HG02981 (cell line): ENCODE measurements around the gene DPYSL3.
A peak's percentile ranks its signal among the peaks of the same experiment; 100 is the strongest.

Experiments used
- ATAC-seq: cut with Tn5 transposase; IDR thresholded peaks from one replicate; pipeline ENCODE4 v1.9.1; 2021; ENCODE audit warnings: mild to moderate bottlenecking, moderate library complexity; ENCODE audit not compliant: unreplicated experiment

The DPYSL3 gene

DNA sequence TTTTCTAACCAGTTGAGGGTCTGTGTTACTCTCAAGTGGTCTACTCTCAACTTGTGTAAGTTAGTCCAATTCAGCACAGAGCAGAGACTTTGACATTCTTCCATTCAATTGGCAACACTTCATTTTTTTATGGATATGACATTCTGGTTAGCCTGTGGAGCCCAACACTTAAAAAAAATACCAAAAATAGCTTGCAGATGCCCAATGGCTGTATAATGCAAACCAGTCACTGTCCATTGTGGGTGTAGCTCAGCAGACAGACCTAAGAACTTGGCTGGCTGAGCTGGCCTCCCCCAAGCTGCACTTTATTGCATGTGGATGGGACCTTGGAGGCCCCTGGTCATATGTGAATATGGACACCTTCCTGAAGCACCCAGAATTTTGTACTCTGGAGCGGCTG, 103.2 kb downstream of the DPYSL3 start:
- ATAC-seq, result no peak

DNA sequence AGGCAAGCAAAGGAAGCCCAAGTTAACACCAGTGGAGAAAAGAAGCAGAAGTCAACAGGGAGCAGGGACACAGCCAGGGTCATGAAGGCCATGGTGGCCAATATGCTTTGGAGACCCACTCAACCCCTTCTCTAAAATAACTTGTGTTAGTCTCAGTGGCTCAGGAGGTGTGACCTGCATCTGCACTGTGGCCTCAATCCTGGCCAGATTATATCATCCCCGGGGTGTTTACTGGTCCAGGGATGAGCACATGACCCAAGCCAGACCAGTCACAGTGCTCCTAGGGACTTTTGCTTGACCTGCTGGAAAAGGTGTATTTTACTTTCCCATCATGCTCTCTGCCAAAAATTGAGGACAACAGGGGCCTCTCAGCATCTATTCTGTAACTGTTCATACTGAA, 105.2 kb downstream of the DPYSL3 start:
- ATAC-seq, result peak; percentile 25

GRCh38 chr5:147403651-147404640, 105.9 kb downstream of the DPYSL3 start:
- peak; percentile 97 for ATAC-seq

- ATAC-seq, result no peak
Measured at GRCh38 chr5:147400881-147401280, 109.0 kb downstream of the DPYSL3 start.

GRCh38 chr5:147400126-147400809, 109.6 kb downstream of the DPYSL3 start:
- no peak for ATAC-seq

DNA sequence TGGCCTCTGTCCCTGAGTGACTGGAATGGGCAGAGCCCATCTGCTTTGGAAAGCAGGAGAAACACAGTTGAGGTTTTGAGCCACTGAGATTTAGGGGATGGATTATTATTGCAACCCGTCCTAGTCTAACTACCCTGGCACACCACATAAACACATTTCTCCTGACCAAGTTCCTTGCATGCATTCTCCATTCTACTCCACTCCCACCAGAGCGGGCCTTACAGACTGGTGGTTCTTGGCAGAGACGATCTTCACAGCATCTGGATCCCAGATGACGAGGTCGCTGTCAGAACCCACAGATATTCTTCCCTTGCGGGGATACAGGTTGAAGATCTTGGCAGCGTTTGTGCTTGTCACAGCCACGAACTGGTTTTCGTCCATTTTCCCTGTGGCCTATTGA, 111.0 kb downstream of the DPYSL3 start:
- no peak for ATAC-seq

DNA sequence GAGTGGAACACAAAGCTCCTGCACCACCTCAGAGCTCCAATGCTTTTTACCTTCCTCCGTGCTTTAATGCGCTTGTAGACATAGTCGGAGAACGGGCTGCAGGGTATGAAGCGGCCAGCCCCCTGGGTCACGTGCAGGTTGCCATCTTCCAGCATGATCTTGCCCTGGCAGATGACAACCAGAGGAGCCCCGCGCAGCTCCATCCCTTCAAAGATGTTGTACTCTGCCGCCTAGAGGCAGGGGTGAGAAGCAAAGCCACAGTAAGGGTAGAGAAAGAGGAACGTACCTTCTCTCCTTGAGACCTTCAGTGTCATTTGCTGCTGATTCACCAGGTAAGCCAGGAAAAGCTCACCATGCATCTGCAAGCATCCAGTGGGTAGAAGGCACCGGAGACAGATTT, 112.3 kb downstream of the DPYSL3 start:
- ATAC-seq, result no peak

DNA sequence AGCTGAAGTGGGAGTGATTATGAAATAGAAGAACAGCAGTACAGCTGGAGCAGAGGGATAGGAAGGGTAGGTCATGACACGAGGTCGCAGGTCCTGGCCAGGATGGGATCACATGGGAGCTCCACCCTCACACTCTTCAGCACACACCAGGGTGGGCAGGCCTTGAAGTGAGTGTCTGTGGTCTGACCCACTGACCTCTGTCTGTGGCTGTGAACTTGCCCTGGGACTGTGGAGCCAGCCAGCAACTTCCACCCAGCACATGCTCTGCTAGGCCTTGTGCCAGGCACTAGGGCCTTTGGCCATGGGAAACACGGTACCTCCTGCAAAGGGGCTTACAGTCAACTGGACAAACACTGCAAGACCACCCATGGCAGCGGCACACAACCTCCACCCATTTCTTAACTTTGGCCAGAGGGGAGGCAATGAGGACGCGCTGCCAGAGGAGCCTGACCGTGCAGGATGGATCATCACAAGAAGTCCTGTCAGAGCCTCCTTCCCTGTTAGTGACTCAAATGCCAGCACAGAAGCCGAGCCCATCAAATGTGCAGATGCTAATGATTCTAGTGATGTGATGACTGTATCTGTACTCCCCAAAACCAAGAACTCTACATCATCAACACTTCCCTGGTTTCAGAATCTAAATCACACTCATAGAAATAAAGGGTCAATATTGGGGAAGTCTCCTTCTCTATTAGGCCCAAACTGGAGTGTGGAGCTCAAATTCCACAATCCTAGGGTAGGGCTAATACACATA, 113.6 kb downstream of the DPYSL3 start:
- no peak for ATAC-seq

DNA sequence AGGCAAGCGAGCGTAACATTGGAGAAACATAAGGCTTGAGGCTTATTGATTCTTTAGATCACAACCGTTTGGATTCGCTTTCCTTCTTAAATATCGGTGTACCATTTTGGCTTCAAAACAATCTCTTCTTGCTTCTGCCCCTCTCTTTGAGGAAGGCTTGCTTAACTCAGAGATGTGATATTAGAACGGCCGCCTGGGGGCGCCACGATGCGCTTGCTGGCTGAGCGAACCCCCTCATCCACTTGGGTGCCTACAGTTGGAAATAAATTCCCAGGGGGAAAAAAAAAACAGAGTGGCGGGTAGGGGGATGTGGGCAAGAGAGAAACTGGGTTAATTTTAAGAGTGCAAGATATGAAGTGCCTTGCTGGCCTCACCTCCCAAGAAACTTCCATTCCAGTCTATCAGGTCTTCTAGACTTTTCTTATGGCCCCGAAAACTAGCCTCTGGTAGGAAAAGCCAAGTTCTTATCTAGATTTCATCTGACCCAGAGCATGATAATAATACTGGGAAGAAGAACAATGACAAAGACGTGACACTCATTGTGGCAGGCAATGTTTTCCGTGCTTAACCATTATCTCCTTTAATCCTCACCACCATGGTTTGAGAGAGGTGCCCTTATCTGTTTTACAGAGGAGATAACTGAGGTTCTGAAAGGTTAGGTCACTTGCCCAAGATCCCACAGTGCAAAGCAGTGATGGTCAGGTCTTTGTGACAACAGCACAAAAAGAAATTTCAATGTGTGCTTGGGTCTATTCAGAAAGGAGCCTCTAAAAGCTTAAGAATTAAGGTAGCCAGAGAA, 115.8 kb downstream of the DPYSL3 start:
- ATAC-seq, result no peak

DNA sequence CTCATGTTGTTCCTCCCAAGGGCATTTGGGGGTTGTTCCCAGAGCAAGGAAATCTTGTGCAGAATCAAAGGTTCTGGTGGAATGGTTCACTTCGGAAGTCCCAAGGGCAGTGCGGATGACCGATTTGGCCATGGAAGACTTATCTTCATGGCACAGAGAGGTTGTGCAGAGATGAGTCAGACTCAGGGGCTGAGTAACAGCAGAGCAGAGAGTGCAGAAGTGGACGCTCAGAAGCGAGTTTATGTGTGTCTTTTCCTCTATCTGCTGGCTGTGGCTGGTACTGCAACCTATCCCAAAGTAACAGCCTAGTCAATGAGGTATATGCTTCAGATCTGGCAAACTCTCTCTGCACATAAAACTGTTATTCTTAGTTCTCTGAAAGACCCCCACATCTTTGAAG, 118.1 kb downstream of the DPYSL3 start:
- peak; percentile 96 for ATAC-seq

GRCh38 chr5:147390654-147391225, 119.1 kb downstream of the DPYSL3 start:
- no peak for ATAC-seq

DNA sequence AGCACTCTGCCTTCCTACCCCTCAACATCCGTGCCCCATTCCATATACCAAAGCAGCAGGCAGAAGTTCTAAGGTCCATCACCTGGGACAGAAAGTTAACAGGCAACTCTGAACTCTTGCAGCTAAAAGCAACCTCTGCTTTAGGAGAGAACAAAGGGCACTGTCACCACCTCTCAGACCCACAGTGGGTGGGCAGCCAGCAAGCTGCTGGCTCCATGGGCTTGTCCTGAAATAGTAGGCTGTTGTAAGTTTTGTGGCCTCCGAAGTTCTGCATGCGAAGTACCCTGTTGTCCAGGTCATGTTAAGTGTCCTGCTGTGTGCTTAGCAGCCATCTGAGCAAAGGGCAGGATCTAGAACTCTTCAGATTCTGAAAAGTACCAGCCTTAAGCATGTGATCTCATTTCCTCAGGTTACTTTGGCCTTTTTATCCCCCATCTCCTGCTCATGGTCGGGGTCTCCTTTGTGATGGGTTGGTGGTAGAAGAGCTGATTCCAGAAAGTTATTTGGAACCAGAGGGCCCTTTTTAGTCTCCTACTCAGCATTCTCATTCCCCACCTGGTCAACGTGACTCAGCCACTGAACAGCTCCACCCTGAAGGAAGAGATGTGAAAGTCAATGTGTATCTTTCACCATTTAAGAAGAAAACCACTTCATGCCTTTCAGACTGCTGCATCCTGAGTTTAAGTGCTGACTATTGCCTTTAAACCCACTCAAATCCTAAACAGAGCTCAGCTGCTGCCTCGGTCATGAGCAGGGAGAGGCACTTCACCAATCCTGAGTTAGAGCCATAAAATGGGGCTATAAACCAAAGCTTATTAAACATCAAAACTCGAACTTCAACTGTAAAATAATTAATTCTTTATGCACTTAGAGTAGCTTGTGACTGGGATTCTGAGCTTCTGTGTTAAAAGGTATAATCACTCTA, 121.4 kb downstream of the DPYSL3 start:
- no peak for ATAC-seq

- no peak for ATAC-seq
Measured at GRCh38 chr5:147387109-147387508, 122.8 kb downstream of the DPYSL3 start.

DNA sequence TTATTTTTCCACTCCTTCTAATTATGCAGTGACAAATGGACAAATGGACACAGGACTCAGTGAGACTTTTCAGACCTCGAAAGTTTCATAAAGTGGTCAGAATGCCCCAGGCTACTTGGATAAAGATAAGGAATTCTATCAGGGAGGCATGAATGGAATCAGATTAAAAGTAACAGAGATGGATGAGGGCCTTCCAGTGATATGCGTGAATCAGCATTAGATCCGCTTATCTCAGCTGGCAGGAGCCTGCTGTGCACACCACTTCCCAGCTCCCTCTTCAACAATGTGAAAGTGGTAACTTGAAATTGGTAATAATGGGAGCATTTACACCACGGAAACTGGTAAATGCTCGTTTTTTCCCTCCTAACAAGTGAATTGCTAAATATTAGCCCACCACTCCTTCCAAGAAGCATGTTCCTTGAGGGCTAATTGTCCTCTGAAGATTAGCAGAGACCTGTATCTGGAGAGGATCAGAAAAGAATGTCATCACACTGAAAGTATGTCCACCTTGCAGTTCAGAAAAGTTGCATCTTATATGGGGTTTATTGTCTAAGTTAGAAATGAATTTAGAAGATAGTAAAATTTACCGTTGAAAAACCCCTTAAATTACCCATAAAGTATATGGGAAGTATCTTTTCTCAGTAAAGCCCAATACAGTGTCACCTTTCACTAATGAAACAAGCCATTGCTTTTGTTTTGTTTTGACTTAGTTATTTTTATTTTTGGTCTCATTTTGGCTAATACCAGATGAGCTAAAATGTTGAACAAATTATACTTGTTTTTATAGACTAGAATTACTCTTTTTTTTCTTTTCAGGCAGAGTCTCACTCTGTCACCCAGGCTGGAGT, 125.3 kb downstream of the DPYSL3 start:
- no peak for ATAC-seq

- ATAC-seq, result no peak
Measured at GRCh38 chr5:147382776-147383175, 127.1 kb downstream of the DPYSL3 start.

DNA sequence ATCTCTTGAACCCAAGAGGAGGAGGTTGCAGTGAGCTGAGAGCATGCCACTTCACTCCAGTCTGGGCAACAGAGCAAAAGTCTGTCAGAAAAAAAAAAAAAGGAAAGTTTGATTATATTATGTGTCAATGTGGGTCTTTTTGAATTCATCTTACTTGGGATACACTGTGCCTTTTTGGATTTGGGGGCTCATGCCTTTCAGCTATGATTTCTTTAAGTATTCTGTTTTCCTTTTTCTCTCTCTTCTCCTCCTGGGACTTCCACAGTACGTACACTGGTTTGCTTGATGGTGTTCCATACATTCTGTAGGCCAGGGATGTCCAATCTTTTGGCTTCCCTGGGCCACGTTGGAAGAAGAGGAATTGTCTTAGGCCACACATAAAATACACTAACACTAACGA, 128.3 kb downstream of the DPYSL3 start:
- no peak for ATAC-seq

DNA sequence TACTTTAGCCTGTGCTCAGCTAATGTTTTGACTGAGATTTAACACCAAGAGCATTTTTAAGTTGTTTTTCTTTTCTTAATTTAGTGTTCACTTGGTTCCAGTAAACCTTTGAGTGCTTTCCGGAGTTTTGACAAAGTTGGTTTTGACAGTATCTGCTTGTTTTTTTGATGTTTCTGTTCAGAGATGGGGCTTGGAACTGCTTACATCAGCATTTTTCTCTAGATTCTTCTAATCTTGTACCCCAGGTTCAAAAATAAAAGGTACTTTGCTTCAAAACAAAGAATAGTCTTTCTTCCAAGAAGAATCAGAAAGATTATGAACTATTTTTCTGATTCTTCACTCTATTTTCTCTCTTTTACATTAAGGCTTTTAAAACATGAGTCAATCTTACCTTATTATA, 132.2 kb downstream of the DPYSL3 start:
- no peak for ATAC-seq

DNA sequence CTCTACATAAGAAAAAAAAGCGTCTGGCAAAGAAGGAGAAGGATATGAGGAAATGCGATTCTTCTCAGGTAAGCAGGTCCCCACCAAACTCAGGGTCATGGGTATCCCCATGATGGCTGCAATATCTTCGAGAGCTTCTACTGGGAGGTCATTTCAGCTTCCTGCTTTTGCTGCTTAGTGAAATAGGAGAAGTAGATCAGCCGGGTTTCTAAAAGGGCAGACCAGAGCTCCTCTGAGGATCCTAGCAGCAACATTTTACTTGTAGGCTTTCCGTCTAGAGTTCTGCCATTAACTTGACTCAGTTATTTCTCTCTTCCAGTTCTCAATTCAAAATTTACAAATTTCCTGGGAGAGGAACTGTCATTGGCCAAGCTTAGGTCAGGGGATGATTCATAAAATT, 134.7 kb downstream of the DPYSL3 start:
- ATAC-seq, result no peak
